Endothelial cell of umbilical vein (primary cell): ENCODE results near the gene PLXDC1. TPM values are rescaled to one million over a fixed set of nuclear protein-coding genes. Genes with fewer than 3 reads are reported as not detected.

Experiments
- BruUV-seq: library from RNA; stranded (reverse); fragments of 400-500 nt; replicated peaks from 2 replicates; lab custom pipeline; 2021; lab: Mats Ljungman, UMichigan
- CTCF ChIA-PET: fragments of 300-600, 350-600 bp; sonication (Branson Sonifier 250); formaldehyde crosslinking; loops from one replicate; lab custom pipeline; 2021; ENCODE audit warnings: antibody characterized with exemption, inconsistent platforms; lab: Charles Lee
- POLR2A ChIA-PET: fragments of 300-600, 350-600 bp; sonication (Branson Sonifier 250); formaldehyde crosslinking; loops from one replicate; lab custom pipeline; 2021; ENCODE audit warnings: antibody characterized with exemption, inconsistent platforms; lab: Charles Lee
- DNase-seq: peaks from one replicate; pipeline ENCODE4 v3.0.0-alpha.2; 2011; ENCODE audit warnings: low read depth, low spot score
- FAIRE-seq: peaks from 2 replicates; lab custom pipeline; 2011; peaks lifted over from hg19 to GRCh38; lab: Jason Lieb, UNC
- H2AFZ ChIP-seq: 2 replicates; pipeline ENCODE4 v1.6.0; 2012; ENCODE audit warnings: low read depth, low read length, control low read depth, inconsistent platforms
- H3K27ac ChIP-seq: 2 replicates; pipeline ENCODE4 v1.5.1; 2011; ENCODE audit warnings: low read depth, mild to moderate bottlenecking, control low read depth, low read length, moderate library complexity; ENCODE audit not compliant: insufficient read depth
- H3K27me3 ChIP-seq, 2 experiments: 2 replicates each; pipeline versions ENCODE4 v1.6.0 to v1.6.1; 2011; ENCODE audit warnings: low read length in 2 of 2, mixed read lengths in 1 of 2; ENCODE audit not compliant: control insufficient read depth in 2 of 2, insufficient read depth in 2 of 2
- H3K36me3 ChIP-seq, 2 experiments: 2 replicates in 1 of 2; 3 replicates in 1 of 2; pipeline ENCODE4 v1.5.1; 2011; ENCODE audit warnings: low read length in 2 of 2, mild to moderate bottlenecking in 1 of 2, moderate library complexity in 1 of 2; ENCODE audit not compliant: control insufficient read depth in 2 of 2, insufficient read depth in 2 of 2; ENCODE audit errors: extremely low read depth in 1 of 2
- H3K4me1 ChIP-seq: 3 replicates; pipeline ENCODE4 v1.5.1; 2011; ENCODE audit warnings: mild to moderate bottlenecking, low read length; ENCODE audit not compliant: control insufficient read depth, insufficient read depth; ENCODE audit errors: extremely low read depth
- H3K4me2 ChIP-seq: 2 replicates; pipeline ENCODE4 v1.6.1; 2011; ENCODE audit warnings: low read length, control low read depth, mixed read lengths; ENCODE audit not compliant: insufficient read depth
- H3K4me3 ChIP-seq, 3 experiments: fragments of 200-600 bp in 1 of 3; sonication (generic), shearing (Covaris generic) in 1 of 3; replicated peaks in 1 of 3; 2 replicates each; pipeline ENCODE4 v1.5.1; 2011 to 2016; ENCODE audit warnings: control low read depth in 3 of 3, low read length in 3 of 3, mild to moderate bottlenecking in 2 of 3, inconsistent platforms in 1 of 3, low read depth in 1 of 3, moderate library complexity in 1 of 3; ENCODE audit not compliant: insufficient read depth in 1 of 3
- H3K79me2 ChIP-seq: 2 replicates; pipeline ENCODE4 v1.6.0; 2012; ENCODE audit warnings: low read length, inconsistent platforms; ENCODE audit not compliant: control insufficient read depth, insufficient read depth
- H3K9ac ChIP-seq: replicated peaks from 2 replicates; pipeline ENCODE3; 2011; ENCODE audit warnings: low read length, control low read depth; ENCODE audit not compliant: insufficient read depth; ENCODE audit errors: extremely low read depth
- H3K9me1 ChIP-seq: replicated peaks from 3 replicates; pipeline ENCODE4 v1.6.0; 2011; ENCODE audit warnings: mild to moderate bottlenecking, low read length; ENCODE audit not compliant: control insufficient read depth, insufficient read depth; ENCODE audit errors: extremely low read depth
- H3K9me3 ChIP-seq: replicated peaks from 2 replicates; pipeline ENCODE4 v1.5.1; 2012; ENCODE audit warnings: low read length, inconsistent platforms; ENCODE audit not compliant: control insufficient read depth, insufficient read depth
- H4K20me1 ChIP-seq: replicated peaks from 2 replicates; pipeline ENCODE3; 2011; ENCODE audit warnings: mild to moderate bottlenecking, low read length; ENCODE audit not compliant: control insufficient read depth, insufficient read depth; ENCODE audit errors: extremely low read depth
- CTCF ChIP-seq, 2 donors: IDR thresholded peaks; 1 replicate in 1 of 2; 2 replicates in 1 of 2; pipeline ENCODE4 v1.5.1; 2011; ENCODE audit warnings: low read length in 2 of 2, mild to moderate bottlenecking in 2 of 2, moderate library complexity in 2 of 2, control low read depth in 1 of 2, inconsistent platforms in 1 of 2, low read depth in 1 of 2; ENCODE audit not compliant: insufficient read depth in 1 of 2; ENCODE audit errors: extremely low read depth in 1 of 2
- EZH2 ChIP-seq: IDR thresholded peaks from 2 replicates; pipeline ENCODE4 v1.6.1; 2012; ENCODE audit warnings: borderline replicate concordance, low read depth, mild to moderate bottlenecking, moderate library complexity, low read length, inconsistent platforms; ENCODE audit not compliant: severe bottlenecking
- FOS ChIP-seq: IDR thresholded peaks from 2 replicates; pipeline ENCODE4 v1.6.1; 2011; ENCODE audit warnings: mild to moderate bottlenecking, low read length, moderate library complexity, borderline replicate concordance; ENCODE audit not compliant: insufficient read depth
- GATA2 ChIP-seq: IDR thresholded peaks from 2 replicates; pipeline ENCODE4 v1.7.0; 2011; ENCODE audit warnings: low read depth, mild to moderate bottlenecking, moderate library complexity, mixed read lengths, low read length; ENCODE audit not compliant: insufficient read length, insufficient read depth
- JUN ChIP-seq: IDR thresholded peaks from 2 replicates; pipeline ENCODE4 v1.6.1; 2011; ENCODE audit warnings: borderline replicate concordance, low read depth; ENCODE audit not compliant: insufficient read length, insufficient read depth
- MAX ChIP-seq: IDR thresholded peaks from 2 replicates; pipeline ENCODE4 v1.6.1; 2011; ENCODE audit not compliant: insufficient read depth, insufficient read length
- MYC ChIP-seq: IDR thresholded peaks from one replicate; pipeline ENCODE4 v1.6.1; 2011; ENCODE audit warnings: mild to moderate bottlenecking, low read depth, low read length
- POLR2A ChIP-seq: IDR thresholded peaks from 2 replicates; pipeline ENCODE4 v1.6.1; 2012; ENCODE audit warnings: low read depth, mild to moderate bottlenecking, control low read depth, low read length
- POLR2AphosphoS5 ChIP-seq: IDR thresholded peaks from 2 replicates; pipeline ENCODE4 v1.6.1; 2012; ENCODE audit warnings: low read depth, mild to moderate bottlenecking, control low read depth, low read length, moderate library complexity; ENCODE audit not compliant: insufficient read depth
- dilution Hi-C: fragments of 300-500 bp; cut with MboI; formaldehyde crosslinking; loops from one replicate; pipeline ENCODE4 v1.15.0; 2019; ENCODE audit warnings: low sequenced_read_pairs; ENCODE audit not compliant: extremely low pct_ligation_motif_present
- intact Hi-C: fragments of 100-400 bp; cut with micrococcal nuclease; formaldehyde crosslinking; loops from one replicate; pipeline ENCODE4 v1.10.0; 2022
- polyA plus RNA-seq, 4 experiments: library from polyadenylated mRNA; depleted of rRNA in 3 of 4; stranded (reverse) in 3 of 4; unstranded in 1 of 4; fragments of >200 nt; gene quantifications; 2 replicates each; pipeline versions ENCODE4 v1.2.1 to v1.2.3, GENCODE V29; 2011 to 2012; ENCODE audit warnings: missing spikeins in 1 of 4
- total RNA-seq: library from RNA; stranded (reverse); gene quantifications from 2 replicates; pipeline ENCODE4 v1.2.3, GENCODE V29; 2021

PLXDC1 gene
- total and polyA plus RNA-seq, 2 donors (not counting 3 experiments of a cell fraction or from before 2014, with no cell fraction given): 0.03 TPM; not detected in 1

GRCh38 chr17:39096508-39097149 lies 54.8 kb downstream of the PLXDC1 start:
- CTCF ChIA-PET: interaction anchor here (1.9 kb wide), 1 partner anchor 113 kb away, joined by 6 read pairs; no protein-coding TSS in a partner anchor
- POLR2A ChIA-PET: no interaction called here

More at GRCh38 chr17:39096508-39097149, 54.8 kb downstream of the PLXDC1 start:
- DNase-seq: no peak
- intact Hi-C loops (no loop called here), dilution Hi-C loops (no loop called here)
- BruUV-seq: no TSS peak
- no peak overlapping the region for H2AFZ ChIP-seq
- H3K27me3 ChIP-seq: peaks cover 3 to 5% of the 10 kb centered on the region in 2 experiments
- no peak overlapping the region for H3K4me2 ChIP-seq
- no peak overlapping the region for H3K4me3 ChIP-seq
- H3K9me1 ChIP-seq: no peaks in the 10 kb centered on the region
- H3K27ac ChIP-seq: no peak overlapping the region
- no peaks in the 10 kb centered on the region for H4K20me1 ChIP-seq
- no peaks in the 10 kb centered on the region for H3K4me1 ChIP-seq
- no peak overlapping the region for H3K9ac ChIP-seq
- H3K79me2 ChIP-seq: no peaks in the 10 kb centered on the region
- H3K36me3 ChIP-seq: no peaks in the 10 kb centered on the region
- no peak for FAIRE-seq
- no peaks in the 10 kb centered on the region for H3K9me3 ChIP-seq
- TF ChIP-seq JUN (no peak), POLR2A (no peak), POLR2AphosphoS5 (no peak), MYC (no peak), MAX (no peak), FOS (no peak), EZH2 (no peak), CTCF (IDR thresholded peaks at IDR 0.05; ENCODE audit: extremely low read depth in 1 of 2, insufficient read depth in 1 of 2, low read depth in 1 of 2, low read length in 2 of 2) (no peak), GATA2 (no peak)
